Measurements from ENCODE around the gene TRIM46. TPM values are rescaled to one million over a fixed set of nuclear protein-coding genes. Genes with fewer than 3 reads are reported as not detected.
A peak's percentile ranks its signal among the peaks of the same experiment; 100 is the strongest.

TRIM46 gene
- total RNA-seq, 3 donors from 2014 or later (not counting 1 experiment from before 2014, with no cell fraction given): 0.94 to 4.9 (median 2.5) TPM

DNA sequence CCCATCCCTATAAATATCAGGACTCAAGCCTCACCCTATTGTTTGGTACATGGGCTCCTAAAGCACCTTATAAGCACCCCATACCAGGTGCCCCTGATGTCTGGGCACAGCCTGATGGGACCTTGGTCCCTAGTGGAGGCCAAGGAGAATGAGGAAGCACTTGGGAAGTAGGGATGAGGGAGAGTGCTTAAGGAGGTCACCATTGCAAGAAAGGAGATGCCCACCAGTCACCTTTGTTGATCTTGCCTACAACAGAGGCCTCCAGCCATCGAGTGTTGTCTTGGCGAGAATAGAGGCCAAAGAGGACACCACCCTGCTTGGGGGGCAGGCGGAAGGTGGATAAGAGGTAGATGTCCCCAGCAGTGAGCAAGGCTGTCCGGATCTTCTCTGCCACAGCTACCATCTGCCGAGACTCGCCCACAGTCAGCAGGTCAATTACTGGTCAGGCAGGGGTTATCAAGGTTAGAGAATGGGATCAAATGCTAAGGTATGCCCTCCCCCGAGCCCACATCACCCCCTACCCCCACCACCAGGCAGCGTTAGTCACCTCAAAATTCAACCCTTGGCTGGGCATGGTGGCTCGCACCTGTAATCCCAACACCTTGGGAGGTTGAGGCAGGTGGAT is 32.4 kb downstream of the TRIM46 start:
- 77% methylated on average over 9 of the region's 9 CpGs for WGBS (ENCODE audit: insufficient coverage)
- no peak for ATAC-seq
- H3K36me3 Mint-ChIP-seq: no peaks in the 10 kb centered on the region
- H3K27me3 ChIP-seq (ENCODE audit: control insufficient read depth, insufficient read depth, low read length): no peaks in the 10 kb centered on the region
- H3K27me3 Mint-ChIP-seq (ENCODE audit: low read depth in 2 of 2): no peaks in the 10 kb centered on the region
- no peaks in the 10 kb centered on the region for H3K9me3 ChIP-seq (ENCODE audit: control insufficient read depth, insufficient read depth, low read length)
- no peaks in the 10 kb centered on the region for H3K9me3 Mint-ChIP-seq
- intact Hi-C loops (cut with micrococcal nuclease): loop anchor here (2.0 to 5.0 kb wide), 2 partner anchors 39 to 386 kb away; no protein-coding TSS in a partner anchor
- H3K4me3 ChIP-seq (ENCODE audit: low read length): no peak overlapping the region
- DNase-seq: no peak
- H3K4me3 Mint-ChIP-seq: no peak overlapping the region
- H3K36me3 ChIP-seq (ENCODE audit: control insufficient read depth, insufficient read depth, low read length): no peaks in the 10 kb centered on the region
- peaks cover 26% of the 10 kb centered on the region for H3K4me1 ChIP-seq (ENCODE audit: control insufficient read depth, insufficient read depth, low read length)
- H3K4me1 Mint-ChIP-seq: peaks cover 25 to 33% of the 10 kb centered on the region in 2 donors
- TF ChIP-seq, protein P1, sequence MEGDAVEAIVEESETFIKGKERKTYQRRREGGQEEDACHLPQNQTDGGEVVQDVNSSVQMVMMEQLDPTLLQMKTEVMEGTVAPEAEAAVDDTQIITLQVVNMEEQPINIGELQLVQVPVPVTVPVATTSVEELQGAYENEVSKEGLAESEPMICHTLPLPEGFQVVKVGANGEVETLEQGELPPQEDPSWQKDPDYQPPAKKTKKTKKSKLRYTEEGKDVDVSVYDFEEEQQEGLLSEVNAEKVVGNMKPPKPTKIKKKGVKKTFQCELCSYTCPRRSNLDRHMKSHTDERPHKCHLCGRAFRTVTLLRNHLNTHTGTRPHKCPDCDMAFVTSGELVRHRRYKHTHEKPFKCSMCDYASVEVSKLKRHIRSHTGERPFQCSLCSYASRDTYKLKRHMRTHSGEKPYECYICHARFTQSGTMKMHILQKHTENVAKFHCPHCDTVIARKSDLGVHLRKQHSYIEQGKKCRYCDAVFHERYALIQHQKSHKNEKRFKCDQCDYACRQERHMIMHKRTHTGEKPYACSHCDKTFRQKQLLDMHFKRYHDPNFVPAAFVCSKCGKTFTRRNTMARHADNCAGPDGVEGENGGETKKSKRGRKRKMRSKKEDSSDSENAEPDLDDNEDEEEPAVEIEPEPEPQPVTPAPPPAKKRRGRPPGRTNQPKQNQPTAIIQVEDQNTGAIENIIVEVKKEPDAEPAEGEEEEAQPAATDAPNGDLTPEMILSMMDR (IDR thresholded peaks at IDR 0.05): no peak
- no peak overlapping the region for H3K27ac ChIP-seq (ENCODE audit: low read length)
- no peak overlapping the region for H3K27ac Mint-ChIP-seq

- no peaks in the 10 kb centered on the region for H3K9me3 Mint-ChIP-seq
- peaks cover 25 to 33% of the 10 kb centered on the region in 2 donors for H3K4me1 Mint-ChIP-seq
- Histone ChIP-seq H3K4me1 (ENCODE audit: control insufficient read depth, insufficient read depth, low read length) (peaks cover 26% of the 10 kb centered on the region), H3K27me3 (ENCODE audit: control insufficient read depth, insufficient read depth, low read length) (no peaks in the 10 kb centered on the region), H3K9me3 (ENCODE audit: control insufficient read depth, insufficient read depth, low read length) (no peaks in the 10 kb centered on the region), H3K4me3 (ENCODE audit: low read length) (no peak overlapping the region), H3K36me3 (ENCODE audit: control insufficient read depth, insufficient read depth, low read length) (no peaks in the 10 kb centered on the region), H3K27ac (ENCODE audit: low read length) (peak overlapping the region; percentile 100)
- TF ChIP-seq, protein P1 (IDR thresholded peaks at IDR 0.05): peak; percentile 92
- peak overlapping the region; percentile 92 to 96 for H3K27ac Mint-ChIP-seq
- peak; percentile 87 to 95 for DNase-seq
- intact Hi-C loops (cut with micrococcal nuclease): loop anchor here (1.0 to 5.0 kb wide), 4 partner anchors 19 to 385 kb away; no protein-coding TSS in a partner anchor
- no peaks in the 10 kb centered on the region for H3K27me3 Mint-ChIP-seq (ENCODE audit: low read depth in 2 of 2)
- H3K36me3 Mint-ChIP-seq: no peaks in the 10 kb centered on the region
- peak overlapping the region; percentile 60 for H3K4me3 Mint-ChIP-seq
- WGBS (ENCODE audit: insufficient coverage): 40% methylated on average over 13 of the region's 13 CpGs
- ATAC-seq: peak; percentile 31 to 51 (median 50)
Measured at GRCh38 chr1:155206891-155207805, 33.5 kb downstream of the TRIM46 start.

GRCh38 chr1:155207806-155208540 is 34.3 kb downstream of the TRIM46 start, which contains the start of gene THBS3:
TSS of gene THBS3 (minus strand) at chr1:155207897. CDS start at chr1:155207876, 21 bp downstream.
- Mint-ChIP-seq H3K4me1 (peaks cover 25 to 33% of the 10 kb centered on the region in 2 donors), H3K4me3 (peak within 1 kb of the TSS; percentile 94), H3K9me3 (no peaks in the 10 kb centered on the region), H3K36me3 (no peaks in the 10 kb centered on the region), H3K27ac (peak within 1 kb of the TSS; percentile 92 to 96), H3K27me3 (ENCODE audit: low read depth in 2 of 2) (no peaks in the 10 kb centered on the region)
- no peaks in the 10 kb centered on the region for H3K27me3 ChIP-seq (ENCODE audit: control insufficient read depth, insufficient read depth, low read length)
- DNase-seq (no peak), ATAC-seq (no peak)
- peak within 1 kb of the TSS; percentile 81 for H3K4me3 ChIP-seq (ENCODE audit: low read length)
- peak within 1 kb of the TSS; percentile 100 for H3K27ac ChIP-seq (ENCODE audit: low read length)
- TF ChIP-seq, protein P1 (IDR thresholded peaks at IDR 0.05): no peak
- 37% methylated on average over 13 of the region's 17 CpGs for WGBS (ENCODE audit: insufficient coverage)
- intact Hi-C loops (cut with micrococcal nuclease): loop anchor here (1.0 to 5.0 kb wide), 4 partner anchors 18 to 384 kb away; no protein-coding TSS in a partner anchor
- no peaks in the 10 kb centered on the region for H3K9me3 ChIP-seq (ENCODE audit: control insufficient read depth, insufficient read depth, low read length)
- peaks cover 26% of the 10 kb centered on the region for H3K4me1 ChIP-seq (ENCODE audit: control insufficient read depth, insufficient read depth, low read length)
- H3K36me3 ChIP-seq (ENCODE audit: control insufficient read depth, insufficient read depth, low read length): no peaks in the 10 kb centered on the region
